Measurements from ENCODE around the gene PTF1A.
"Not testable (repeated sequence)": the region's sequence is repeated elsewhere in the genome, so short reads cannot be mapped to it uniquely, and the experiment has no call there.

PTF1A gene

DNA sequence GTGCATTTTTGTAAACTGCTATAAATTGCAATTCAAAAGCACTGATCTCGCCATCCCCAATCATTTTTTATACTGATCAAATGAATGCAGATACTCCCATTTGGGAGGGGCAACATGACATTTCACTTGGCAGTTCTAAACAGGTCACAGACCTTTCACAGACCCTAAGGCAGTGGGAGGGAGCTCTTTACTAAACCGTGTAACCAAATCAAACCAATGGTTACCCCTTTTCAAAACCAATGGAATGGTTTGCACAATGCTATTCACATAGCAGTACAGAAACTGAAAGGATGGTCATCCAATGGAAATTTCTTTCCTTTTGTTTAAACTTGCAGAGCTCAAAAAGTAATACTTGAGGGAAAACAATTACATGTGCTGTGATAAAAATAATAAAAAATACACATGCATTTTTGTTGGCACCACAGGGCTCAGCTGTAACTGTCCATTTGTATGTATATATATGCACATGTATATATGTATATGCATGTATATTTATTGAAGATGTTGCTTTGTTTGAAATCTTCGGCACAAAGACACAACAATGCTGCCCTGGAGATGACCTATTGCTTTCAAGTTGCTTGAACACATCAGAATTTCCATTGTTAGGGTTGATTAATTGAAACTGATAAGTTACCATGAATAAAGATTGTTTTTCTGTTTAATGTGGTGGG lies 14.0 kb downstream of the PTF1A start:
- no peak for DNase-seq

- no peak for DNase-seq
Measured at GRCh38 chr10:23217471-23217870, 25.4 kb downstream of the PTF1A start.

DNA sequence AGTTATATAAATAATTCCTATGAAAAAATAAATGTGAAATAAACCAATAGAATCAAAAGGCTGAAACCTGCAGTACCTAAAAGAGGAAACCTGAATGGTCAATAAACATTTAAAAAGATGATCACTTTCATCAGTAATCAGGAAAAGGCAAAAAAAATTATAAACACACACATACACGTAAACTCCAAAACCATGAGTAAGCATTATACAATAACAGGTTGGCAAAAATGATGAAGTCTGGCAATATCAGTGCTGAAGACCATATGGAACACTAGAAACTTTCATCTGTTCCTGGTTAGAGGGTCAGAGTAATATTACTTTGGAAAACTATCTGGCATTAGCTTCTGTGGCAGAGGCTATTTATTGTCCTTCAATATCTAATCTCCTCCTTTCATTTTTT lies 38.5 kb downstream of the PTF1A start:
- no peak for DNase-seq

- no peak for DNase-seq
Measured at GRCh38 chr10:23238015-23238414, 45.9 kb downstream of the PTF1A start.

GRCh38 chr10:23241779-23242178 lies 49.7 kb downstream of the PTF1A start:
- DNase-seq: not testable (repeated sequence)

All from hippocampal formation (tissue), 2 donors.